GM18858 (cell line): ENCODE measurements around the gene ZDHHC11.
"Not testable (repeated sequence)": the region's sequence is repeated elsewhere in the genome, so short reads cannot be mapped to it uniquely, and the experiment has no call there.

Experiments
- ATAC-seq: cut with Tn5 transposase; IDR thresholded peaks from one replicate; pipeline ENCODE4 v1.9.1; 2021; ENCODE audit not compliant: unreplicated experiment

Gene ZDHHC11

DNA sequence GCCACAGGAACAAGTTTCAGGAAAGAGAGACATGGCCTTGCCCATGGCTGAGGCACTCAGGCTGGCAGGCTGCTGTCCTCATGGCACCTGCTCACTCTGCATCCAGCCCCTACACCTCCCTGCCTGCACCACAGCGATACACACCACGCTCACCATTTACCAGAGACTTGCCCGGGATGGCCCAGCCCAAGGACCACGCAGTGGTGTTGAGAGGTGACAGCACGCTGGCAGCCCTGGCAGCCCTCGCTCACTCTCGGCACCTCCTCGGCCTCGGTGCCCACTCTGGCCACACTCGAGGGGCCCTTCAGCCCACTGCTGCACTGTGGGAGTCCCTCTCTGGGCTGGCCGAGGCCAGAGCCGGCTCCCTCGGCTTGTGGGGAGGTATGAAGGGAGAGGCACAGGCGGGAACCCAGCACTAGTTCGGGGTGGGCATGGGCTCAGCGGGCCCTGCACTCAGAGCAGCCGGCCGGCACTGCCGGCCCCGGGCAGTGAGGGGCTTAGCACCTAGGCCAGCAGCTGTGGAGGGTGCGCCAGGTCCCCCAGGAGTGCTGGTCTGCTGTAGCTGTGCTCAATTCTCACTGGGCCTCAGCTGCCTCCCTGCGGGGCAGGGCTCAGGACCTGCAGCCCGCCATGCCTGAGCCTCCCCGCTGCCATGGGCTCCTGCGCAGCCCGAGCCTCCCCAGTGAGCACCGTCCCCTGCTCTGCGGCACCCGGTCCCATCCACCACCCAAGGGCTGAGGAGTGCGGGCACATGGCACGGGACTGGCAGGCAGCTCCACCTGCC lies 86.6 kb downstream of the ZDHHC11 start:
- no peak for ATAC-seq

GRCh38 chr5:763397-763796 lies 87.4 kb downstream of the ZDHHC11 start:
- ATAC-seq = no peak

DNA sequence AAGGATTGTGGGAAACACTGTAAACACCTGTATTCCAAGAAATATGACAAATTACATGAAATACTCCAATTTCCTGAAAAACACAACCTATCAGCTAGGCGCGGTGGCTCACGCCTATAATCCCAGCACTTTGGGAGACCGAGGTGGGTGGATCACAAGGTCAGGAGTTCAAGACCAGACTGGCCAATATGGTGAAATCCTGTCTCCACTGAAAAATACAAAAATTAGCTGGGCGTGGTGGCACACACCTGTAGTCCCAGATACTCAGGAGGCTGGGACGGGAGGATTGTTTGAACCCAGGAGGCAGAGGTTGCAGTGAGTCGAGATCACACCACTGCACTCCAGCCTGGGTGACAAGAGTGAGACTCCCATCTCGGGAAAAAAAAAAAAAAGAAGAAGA lies 87.8 kb downstream of the ZDHHC11 start:
- not testable (repeated sequence) for ATAC-seq

GRCh38 chr5:761854-762710 lies 88.7 kb downstream of the ZDHHC11 start:
- ATAC-seq = no peak

GRCh38 chr5:761059-761771 lies 89.6 kb downstream of the ZDHHC11 start:
- ATAC-seq = no peak

DNA sequence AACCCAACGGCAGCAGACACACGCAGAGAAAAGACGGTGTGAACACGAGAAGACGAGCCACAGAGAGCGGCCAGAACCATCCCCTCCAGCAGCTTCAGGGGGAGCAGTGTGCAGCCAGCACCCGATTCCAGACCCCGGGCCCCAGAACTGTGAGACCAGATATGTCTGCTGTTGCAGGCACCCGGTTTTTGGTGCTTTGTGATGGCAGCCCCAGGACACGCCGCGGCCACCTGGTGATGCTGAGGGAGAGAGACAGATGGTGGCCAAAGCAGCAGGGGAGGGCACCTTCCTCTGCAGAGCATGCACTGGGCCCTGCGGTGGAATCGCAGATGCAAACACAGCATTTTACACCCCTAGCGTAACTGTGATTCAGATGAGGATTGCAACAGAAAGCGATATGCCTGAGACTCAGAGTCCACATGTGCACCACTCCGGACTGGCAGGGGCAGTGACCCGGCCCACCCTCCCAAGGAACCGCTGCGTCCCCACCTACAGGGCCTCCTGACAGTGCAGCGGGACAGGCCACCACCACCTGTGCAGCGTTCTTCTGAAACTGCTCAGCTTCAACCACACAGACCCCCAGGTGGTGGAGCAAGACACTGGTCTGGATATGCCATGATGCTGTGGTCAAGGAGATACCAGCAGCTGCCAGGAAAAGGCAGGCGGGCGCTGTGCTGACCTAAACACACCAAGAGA lies 90.3 kb downstream of the ZDHHC11 start:
- no peak for ATAC-seq

- no peak for ATAC-seq
Measured at GRCh38 chr5:759781-760362, 90.9 kb downstream of the ZDHHC11 start.

GRCh38 chr5:759111-759751 lies 91.6 kb downstream of the ZDHHC11 start:
- ATAC-seq = no peak

GRCh38 chr5:758698-759053 lies 92.1 kb downstream of the ZDHHC11 start:
- no peak for ATAC-seq

DNA sequence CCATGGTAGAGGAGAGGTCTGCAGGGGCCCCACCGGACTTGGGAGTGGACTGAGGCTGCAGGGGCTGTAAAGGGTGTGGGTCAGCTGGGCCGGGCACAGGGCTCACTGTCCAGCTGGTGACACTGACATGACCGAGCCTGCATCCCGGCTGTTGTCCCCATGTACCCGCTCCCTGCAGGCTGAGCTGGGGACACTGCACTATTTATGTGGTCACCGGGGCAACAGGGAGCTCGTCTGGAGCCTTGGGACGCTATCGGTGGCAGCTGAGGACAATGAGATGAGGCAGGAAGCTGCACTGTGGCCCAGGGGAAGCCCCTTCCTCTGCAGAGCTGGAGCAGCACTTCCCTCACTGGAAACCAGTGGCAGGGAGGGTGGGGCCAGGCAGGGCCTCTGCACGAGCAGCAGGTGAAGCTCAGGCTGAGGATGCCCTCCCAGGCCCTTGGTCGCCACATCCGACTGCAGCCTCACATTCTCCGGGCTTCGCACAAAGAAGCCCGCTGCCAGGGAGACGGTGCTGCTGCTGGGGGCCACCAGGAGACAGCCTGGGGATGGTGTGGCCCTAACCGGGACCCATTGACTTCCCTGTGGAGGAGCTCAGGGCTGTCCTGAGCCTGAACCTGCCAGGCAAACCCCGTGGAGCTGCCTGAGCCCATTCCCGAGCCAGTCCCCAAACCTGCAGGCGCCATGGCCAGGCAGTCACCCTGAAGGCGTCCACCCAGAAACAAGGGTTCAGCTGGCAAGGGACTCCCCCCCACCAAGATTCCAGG lies 92.7 kb downstream of the ZDHHC11 start:
- ATAC-seq = no peak

DNA sequence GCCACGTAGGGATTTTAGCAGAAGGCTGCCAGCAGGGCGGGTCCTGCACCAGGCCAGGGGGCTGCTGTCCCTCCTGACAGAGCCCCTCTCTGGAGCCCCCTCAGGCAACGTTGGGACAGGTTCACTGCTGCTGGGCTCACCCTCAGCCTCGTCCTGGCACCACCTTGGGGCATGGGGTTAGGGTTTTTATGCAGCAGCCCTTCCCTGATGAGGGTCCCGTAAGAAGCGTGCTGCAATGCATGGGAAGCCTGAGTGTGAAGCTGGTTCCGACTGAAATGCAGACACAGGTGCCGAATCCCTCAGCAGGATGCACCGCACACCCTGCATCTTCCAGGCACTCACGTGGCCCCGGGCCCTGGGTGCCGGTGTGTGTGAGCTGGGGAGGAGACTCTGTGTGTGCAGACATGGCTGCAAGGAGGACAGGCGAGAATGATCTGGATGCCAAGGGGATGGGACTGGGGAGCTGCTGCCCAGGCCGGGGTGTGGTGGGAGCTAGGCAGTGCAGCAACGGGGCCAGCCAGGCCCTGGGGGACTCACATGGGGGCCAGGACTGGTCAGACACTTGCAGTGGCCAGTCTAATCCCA lies 93.3 kb downstream of the ZDHHC11 start:
- no peak for ATAC-seq

DNA sequence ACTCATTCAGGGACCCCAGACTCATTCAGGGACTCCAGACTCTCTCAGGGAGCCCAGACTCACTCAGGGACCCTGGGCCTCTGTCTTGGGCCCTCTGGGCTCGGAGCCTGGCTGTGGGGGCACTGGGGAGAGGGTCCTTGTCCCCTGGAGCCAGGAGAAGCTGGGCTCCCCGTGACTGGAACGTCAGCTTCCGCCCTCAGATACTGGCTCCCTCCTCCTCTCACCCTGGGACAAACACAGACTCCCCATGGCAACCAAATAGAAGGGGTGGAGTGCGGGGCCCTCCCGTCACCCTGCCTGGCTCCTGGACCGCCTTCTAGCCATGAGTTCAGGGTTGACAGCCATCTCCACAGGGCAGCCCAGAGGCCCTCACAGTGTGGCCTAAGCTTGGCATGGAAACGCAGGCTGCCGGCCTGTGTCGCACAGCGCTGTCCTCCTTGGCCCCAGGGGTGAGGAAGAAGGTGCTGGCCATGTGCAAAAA lies 93.9 kb downstream of the ZDHHC11 start:
- no peak for ATAC-seq

DNA sequence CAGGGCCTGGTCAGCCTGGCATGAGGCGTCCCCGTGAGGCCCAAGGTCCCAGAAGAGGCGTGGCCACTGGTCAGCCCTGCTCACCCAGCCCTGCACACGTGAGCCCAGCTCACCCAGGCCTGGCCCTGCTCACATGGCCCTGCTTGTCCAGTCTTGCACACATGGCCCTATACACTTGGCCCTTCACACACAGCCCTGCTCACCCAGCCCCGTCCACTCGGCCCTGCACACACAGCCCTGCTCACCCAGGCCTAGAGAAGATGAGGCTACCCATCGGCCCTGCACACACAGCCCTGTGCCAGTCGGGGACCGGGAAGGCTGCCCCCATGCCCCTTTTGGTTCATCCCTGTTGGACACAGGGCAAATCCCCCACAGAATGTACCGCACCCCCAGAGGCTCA lies 94.6 kb downstream of the ZDHHC11 start:
- no peak for ATAC-seq

GRCh38 chr5:754143-754632 lies 96.6 kb downstream of the ZDHHC11 start:
- not testable (repeated sequence) for ATAC-seq

DNA sequence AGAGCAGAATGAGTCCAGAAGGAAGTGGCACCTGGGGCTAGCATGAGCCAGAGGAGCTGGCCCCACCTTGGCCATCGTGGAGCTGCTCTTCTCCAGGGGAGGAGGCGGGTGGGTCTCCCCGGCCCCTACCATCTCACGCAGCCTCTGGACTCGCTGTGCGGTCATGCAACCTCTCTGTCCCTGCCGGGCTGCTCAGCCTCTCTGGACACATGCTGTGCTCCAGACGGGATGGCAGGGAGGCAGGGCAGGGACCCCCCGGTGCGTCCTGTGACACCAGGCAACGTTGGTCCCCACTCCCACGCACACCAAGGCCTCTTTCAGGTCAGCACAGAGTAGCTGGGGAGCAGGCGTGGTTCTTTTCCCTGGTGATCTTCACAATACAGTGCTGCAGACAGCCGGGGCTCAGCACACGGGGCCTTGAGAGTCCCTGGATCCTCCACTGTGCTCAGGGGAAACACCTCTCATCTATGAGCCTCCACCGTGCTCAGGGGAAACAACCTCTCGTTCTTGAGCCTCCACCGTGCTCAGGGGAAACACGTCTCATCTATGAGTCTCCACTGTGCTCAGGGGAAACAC lies 97.1 kb downstream of the ZDHHC11 start:
- not testable (repeated sequence) for ATAC-seq

GRCh38 chr5:752532-753115 lies 98.2 kb downstream of the ZDHHC11 start:
- ATAC-seq = not testable (repeated sequence)

DNA sequence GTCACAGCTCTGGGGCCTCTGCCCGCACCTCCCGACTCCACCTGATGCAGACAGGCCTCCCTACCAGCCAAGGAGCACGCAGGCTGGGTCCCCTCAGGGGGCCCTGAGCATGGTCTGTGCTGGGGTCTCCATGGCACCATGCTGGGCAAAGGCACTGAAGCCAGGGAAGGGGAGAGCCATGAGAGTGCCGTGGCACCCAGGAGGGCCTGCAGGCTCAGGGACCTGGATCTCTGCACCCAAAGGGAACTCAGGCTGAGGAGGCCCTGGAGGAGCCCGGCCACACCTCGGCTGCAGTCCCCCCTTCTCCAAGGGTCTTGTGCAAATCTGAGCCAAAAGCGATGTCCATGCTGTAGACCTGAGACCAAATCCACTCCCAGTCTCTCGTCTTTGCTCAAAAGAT lies 98.8 kb downstream of the ZDHHC11 start:
- ATAC-seq = not testable (repeated sequence)

DNA sequence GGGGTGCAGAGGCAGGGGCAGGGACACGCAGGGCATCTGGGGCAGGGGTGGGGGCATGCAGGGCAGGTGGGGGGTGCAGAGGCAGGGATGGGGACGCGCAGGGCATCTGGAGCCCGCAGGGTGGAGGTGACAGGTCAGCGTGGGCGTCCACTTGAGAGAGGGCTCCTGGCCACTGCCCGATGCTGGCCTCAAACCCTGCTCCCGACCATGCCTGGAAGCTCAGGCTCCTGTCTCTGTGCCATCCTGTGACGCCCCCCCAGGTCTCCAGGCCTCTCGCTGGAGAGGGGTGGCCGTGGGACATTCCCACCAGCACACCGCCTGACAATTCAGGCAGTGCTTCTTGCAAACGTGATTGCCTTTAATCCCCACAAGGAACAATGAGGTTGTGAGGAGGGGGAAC lies 99.3 kb downstream of the ZDHHC11 start:
- ATAC-seq = no peak
